Kidney (tissue), 14 donors: ENCODE measurements around the gene C14orf93. TPM values are rescaled to one million over a fixed set of nuclear protein-coding genes. Genes with fewer than 3 reads are reported as not detected.

ENCODE experiments used
- DNase-seq, 5 donors: peaks; one replicate each; pipeline ENCODE4 v3.0.0-alpha.2; 2013 to 2020
- FAIRE-seq: peaks from 2 replicates; lab custom pipeline; 2012; peaks lifted over from hg19 to GRCh38; lab: Jason Lieb, UNC
- H3K27ac ChIP-seq, 2 donors: one replicate each; pipeline ENCODE4 v1.7.0; 2013; ENCODE audit warnings: low read depth in 2 of 2, low read length in 2 of 2, inconsistent platforms in 1 of 2
- H3K27me3 ChIP-seq: one replicate; pipeline ENCODE4 v1.7.1; 2013; ENCODE audit warnings: low read length, inconsistent platforms; ENCODE audit not compliant: control insufficient read depth, insufficient read depth
- H3K36me3 ChIP-seq, 3 donors: one replicate each; pipeline versions ENCODE4 v1.7.0 to v1.7.1; 2013; ENCODE audit warnings: low read length in 3 of 3, control low read depth in 1 of 3, inconsistent platforms in 1 of 3; ENCODE audit not compliant: insufficient read depth in 3 of 3, control insufficient read depth in 2 of 3
- H3K4me1 ChIP-seq, 3 donors: one replicate each; pipeline versions ENCODE4 v1.7.0 to v1.7.1; 2013; ENCODE audit warnings: low read length in 3 of 3, inconsistent platforms in 1 of 3, low read depth in 1 of 3; ENCODE audit not compliant: control insufficient read depth in 2 of 3, insufficient read depth in 2 of 3
- H3K4me3 ChIP-seq, 3 donors: one replicate each; pipeline versions ENCODE4 v1.7.0 to v1.8.1; 2013; ENCODE audit warnings: low read length in 3 of 3, control low read depth in 1 of 3, inconsistent platforms in 1 of 3
- H3K9ac ChIP-seq, 3 donors: one replicate each; pipeline versions ENCODE4 v1.7.0 to v1.7.1; 2013; ENCODE audit warnings: low read length in 3 of 3, control low read depth in 1 of 3, inconsistent platforms in 1 of 3
- H3K9me3 ChIP-seq, 3 donors: one replicate each; pipeline versions ENCODE4 v1.7.0 to v1.7.1; 2013; ENCODE audit warnings: low read length in 3 of 3, control low read depth in 1 of 3, inconsistent platforms in 1 of 3; ENCODE audit not compliant: control insufficient read depth in 2 of 3, insufficient read depth in 1 of 3
- CTCF ChIP-seq: IDR thresholded peaks from 3 replicates; pipeline ENCODE4 v1.5.1; 2012; ENCODE audit warnings: mild to moderate bottlenecking, moderate library complexity, borderline replicate concordance; ENCODE audit not compliant: insufficient read depth; ENCODE audit errors: extremely low read depth
- intact Hi-C: fragments of 100-400 bp; cut with DNase I; formaldehyde crosslinking; loops from one replicate; pipeline ENCODE4 v1.11.1; 2022
- polyA plus RNA-seq: library from polyadenylated mRNA; stranded (reverse); fragments of 350-450 nt; fragmentation: Illumina TruSeq; extraction: RNeasy Lipid Tissue Mini Kit (QIAGEN cat#74804); gene quantifications from one replicate; pipeline ENCODE4 v1.2.3, GENCODE V29; 2014; ENCODE audit warnings: low read depth, low replicate concordance; ENCODE audit not compliant: insufficient read depth
- total RNA-seq: library from RNA; stranded (reverse); fragmentation: NEBNext Ultra II Directional; extraction: Animal tissue kit (Norgen Biotek cat#: 25700); gene quantifications from one replicate; pipeline ENCODE4 v1.2.1, GENCODE V29; 2021
- donor health status: control.
- donor health status: control.
- donor health status: control.
- donor health status: control.
- donor health status: control.
- donor health status: DM: yes; HTN: yes; CAD: no.
- donor health status: Normal renal cell carcinoma (clear cell type).

Gene C14orf93
- total and polyA plus RNA-seq, 2 donors from 2014 or later = 9.5 to 9.6 TPM

DNA sequence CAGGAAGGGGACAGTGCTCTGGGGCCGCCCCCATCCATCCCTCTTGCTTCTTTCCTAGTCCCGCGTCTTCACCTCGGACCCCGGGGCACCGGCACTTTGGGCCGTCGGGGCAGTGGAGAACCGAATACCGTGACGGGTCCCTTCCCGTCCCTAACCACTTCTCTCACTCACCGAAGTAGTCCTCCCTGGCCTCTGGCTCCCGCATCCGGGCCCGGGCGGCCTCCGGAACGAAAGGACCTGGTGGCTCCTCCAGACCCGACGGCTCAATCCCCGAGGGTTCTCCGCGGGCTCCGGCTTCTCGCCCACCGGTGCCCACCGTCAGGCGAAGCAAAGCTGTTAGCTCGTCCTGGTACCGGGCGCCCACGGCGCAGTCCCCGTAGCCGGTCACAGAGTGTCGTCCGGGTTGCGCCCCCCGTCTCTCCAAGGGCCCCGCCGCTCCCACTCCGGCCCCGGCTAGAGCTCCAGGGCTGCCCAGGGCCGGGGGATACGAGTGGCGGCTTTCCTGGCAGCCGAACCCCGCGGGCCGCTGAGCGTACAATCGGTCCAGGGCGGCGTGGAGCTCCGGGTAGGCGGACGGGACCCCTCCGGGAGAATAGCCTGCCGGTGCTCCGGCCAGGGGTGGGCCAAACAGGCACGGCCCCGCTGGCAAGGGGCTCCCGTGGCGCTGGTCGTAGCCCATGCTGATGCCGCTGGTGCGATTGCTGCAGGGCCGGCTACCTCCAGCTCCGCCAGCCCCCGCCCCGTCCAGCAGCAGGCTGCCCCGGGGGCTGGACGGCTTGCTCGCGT is 28.7 kb downstream of the C14orf93 start:
- Histone ChIP-seq H3K4me3 (peak overlapping the region; percentile 73 to 83 (median 77)), H3K36me3 (peaks cover 0 to 6% (median 0%) of the 10 kb centered on the region in 3 donors), H3K27me3 (no peaks in the 10 kb centered on the region), H3K27ac (peak overlapping the region; percentile 83 to 91), H3K4me1 (peaks cover 13 to 35% (median 30%) of the 10 kb centered on the region in 3 donors), H3K9me3 (no peaks in the 10 kb centered on the region), H3K9ac (peak overlapping the region; percentile 34 to 83 (median 58))
- intact Hi-C loops = no loop called here
- no peak for FAIRE-seq
- DNase-seq = peak; percentile 29 to 82 (median 55)
- no peak for TF ChIP-seq CTCF

DNA sequence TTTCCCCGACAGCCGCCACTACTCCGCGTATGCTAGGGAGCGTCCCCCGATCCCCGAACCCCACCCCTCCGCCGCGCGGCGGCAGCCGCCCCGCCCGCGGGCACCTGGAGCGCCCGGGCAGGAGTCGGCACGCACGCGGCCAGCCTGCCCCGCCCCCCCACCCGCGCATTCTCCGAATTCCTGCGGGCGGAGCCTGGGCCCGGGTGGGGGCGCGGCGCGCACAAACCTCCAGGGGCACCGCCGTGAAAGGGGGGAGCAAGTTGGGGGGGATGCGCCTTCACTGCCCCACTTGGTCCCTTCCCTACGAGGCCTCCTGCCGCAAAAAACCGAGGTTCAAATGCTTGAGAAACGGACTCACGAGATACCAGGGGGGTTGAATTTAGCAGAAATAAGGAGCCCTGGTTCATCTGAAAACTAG is 29.3 kb downstream of the C14orf93 start:
- H3K36me3 ChIP-seq = peaks cover 0 to 6% (median 0%) of the 10 kb centered on the region in 3 donors
- H3K4me1 ChIP-seq = peaks cover 13 to 37% (median 32%) of the 10 kb centered on the region in 3 donors
- DNase-seq (peak; percentile 73 to 92 (median 83)), FAIRE-seq (no peak)
- TF ChIP-seq CTCF = no peak
- intact Hi-C loops = no loop called here
- H3K9ac ChIP-seq = peak overlapping the region; percentile 34 to 83 (median 69)
- H3K9me3 ChIP-seq = no peaks in the 10 kb centered on the region
- H3K27ac ChIP-seq = peak overlapping the region; percentile 83 to 91
- no peaks in the 10 kb centered on the region for H3K27me3 ChIP-seq
- peak overlapping the region; percentile 73 to 83 (median 77) for H3K4me3 ChIP-seq

GRCh38 chr14:22979748-22980392 is 30.1 kb downstream of the C14orf93 start:
- TF ChIP-seq CTCF = no peak
- Histone ChIP-seq H3K9me3 (no peaks in the 10 kb centered on the region), H3K27me3 (no peaks in the 10 kb centered on the region), H3K4me3 (peak overlapping the region; percentile 72 to 78 (median 73)), H3K9ac (peak overlapping the region; percentile 33 to 69 (median 57)), H3K27ac (peak overlapping the region; percentile 80 to 82), H3K4me1 (peaks cover 13 to 37% (median 32%) of the 10 kb centered on the region in 3 donors), H3K36me3 (peaks cover 0 to 6% (median 0%) of the 10 kb centered on the region in 3 donors)
- DNase-seq = no peak
- FAIRE-seq = no peak
- intact Hi-C loops = no loop called here
